Skeletal muscle tissue (tissue), 4 donors: ENCODE results near the gene PPP1R9A. TPM values are rescaled to one million over a fixed set of nuclear protein-coding genes. Genes with fewer than 3 reads are reported as not detected.

Experiments used
- H3K27ac ChIP-seq: one replicate; pipeline ENCODE4 v1.7.0; 2013; ENCODE audit warnings: mild to moderate bottlenecking, low read depth, low read length, inconsistent platforms
- H3K27me3 ChIP-seq, 3 donors: one replicate each; pipeline ENCODE4 v1.7.0; 2013; ENCODE audit warnings: low read length in 3 of 3; ENCODE audit not compliant: control insufficient read depth in 3 of 3, insufficient read depth in 3 of 3
- H3K36me3 ChIP-seq, 3 donors: one replicate each; pipeline ENCODE4 v1.7.0; 2013; ENCODE audit warnings: low read length in 3 of 3; ENCODE audit not compliant: control insufficient read depth in 3 of 3, insufficient read depth in 3 of 3
- H3K4me1 ChIP-seq, 3 donors: one replicate each; pipeline ENCODE4 v1.7.0; 2013; ENCODE audit warnings: low read length in 3 of 3, mild to moderate bottlenecking in 3 of 3; ENCODE audit not compliant: control insufficient read depth in 3 of 3, insufficient read depth in 3 of 3
- H3K4me3 ChIP-seq, 3 donors: one replicate each; pipeline ENCODE4 v1.7.0; 2013; ENCODE audit warnings: low read length in 3 of 3
- H3K9ac ChIP-seq, 3 donors: one replicate each; pipeline ENCODE4 v1.7.0; 2013; ENCODE audit warnings: low read length in 3 of 3, mild to moderate bottlenecking in 3 of 3, moderate library complexity in 2 of 3, low read depth in 1 of 3
- H3K9me3 ChIP-seq, 3 donors: one replicate each; pipeline ENCODE4 v1.7.0; 2013; ENCODE audit warnings: low read length in 3 of 3; ENCODE audit not compliant: control insufficient read depth in 3 of 3
- total RNA-seq: library from RNA; depleted of rRNA; stranded (reverse); fragments of >200 nt; gene quantifications from one replicate; pipeline ENCODE4 v1.2.3, GENCODE V29; 2014
- donor health status: Osteomylitis.

The PPP1R9A gene
- total RNA-seq, 1 donor from 2014 or later = 42.3 TPM

DNA sequence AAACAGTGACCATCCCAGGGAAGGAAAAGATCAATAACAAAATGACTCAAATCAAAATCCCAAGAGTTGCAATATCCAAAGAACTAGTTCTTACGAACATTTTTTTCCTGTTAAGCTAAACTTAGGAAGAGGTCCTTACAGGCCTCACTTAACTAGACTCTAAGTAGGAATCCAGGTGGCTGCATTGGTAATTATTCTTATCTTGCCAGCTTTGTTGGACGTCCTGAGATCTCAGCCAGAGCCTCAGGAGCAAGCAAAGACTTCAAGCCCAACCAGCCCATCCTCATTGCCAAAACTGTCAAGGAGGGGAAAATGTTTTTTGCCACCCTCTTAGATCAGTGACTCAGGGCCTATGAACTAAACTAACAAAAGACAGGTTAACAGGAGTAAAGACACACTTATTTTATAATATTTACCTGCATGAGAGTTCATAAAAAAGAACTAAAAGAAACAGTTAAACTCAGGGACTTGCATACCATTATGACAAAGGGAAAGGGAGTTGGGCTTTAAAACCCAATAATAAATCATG lies 18.3 kb upstream of the PPP1R9A start:
- Histone ChIP-seq H3K4me3 (no peak overlapping the region), H3K36me3 (no peaks in the 10 kb centered on the region), H3K4me1 (peaks cover 0 to 6% (median 0%) of the 10 kb centered on the region in 3 donors), H3K27ac (no peak overlapping the region), H3K9me3 (no peaks in the 10 kb centered on the region), H3K9ac (no peak overlapping the region), H3K27me3 (no peaks in the 10 kb centered on the region)

DNA sequence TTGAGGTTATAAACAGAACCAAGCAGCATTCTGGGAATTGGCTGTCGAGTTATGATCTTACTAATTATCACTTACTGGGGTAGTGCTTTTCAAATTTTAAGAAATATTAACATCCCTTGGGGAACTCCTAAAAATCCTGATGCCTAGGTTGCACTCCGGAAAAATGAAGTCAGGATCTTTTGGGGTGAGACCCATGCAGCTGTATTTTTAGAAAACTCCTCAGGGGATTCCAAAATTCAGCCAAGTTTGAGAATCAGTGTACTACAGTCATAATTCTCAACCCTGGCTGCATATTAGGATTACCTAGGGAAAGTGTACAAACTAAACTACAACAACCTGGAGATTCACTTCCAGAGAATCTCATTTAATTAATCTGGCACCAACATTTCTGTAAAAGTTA lies 17.2 kb upstream of the PPP1R9A start:
- H3K9ac ChIP-seq = no peak overlapping the region
- peaks cover 0 to 6% (median 0%) of the 10 kb centered on the region in 3 donors for H3K4me1 ChIP-seq
- H3K27ac ChIP-seq = no peak overlapping the region
- H3K27me3 ChIP-seq = no peaks in the 10 kb centered on the region
- no peak overlapping the region for H3K4me3 ChIP-seq
- no peaks in the 10 kb centered on the region for H3K9me3 ChIP-seq
- no peaks in the 10 kb centered on the region for H3K36me3 ChIP-seq

DNA sequence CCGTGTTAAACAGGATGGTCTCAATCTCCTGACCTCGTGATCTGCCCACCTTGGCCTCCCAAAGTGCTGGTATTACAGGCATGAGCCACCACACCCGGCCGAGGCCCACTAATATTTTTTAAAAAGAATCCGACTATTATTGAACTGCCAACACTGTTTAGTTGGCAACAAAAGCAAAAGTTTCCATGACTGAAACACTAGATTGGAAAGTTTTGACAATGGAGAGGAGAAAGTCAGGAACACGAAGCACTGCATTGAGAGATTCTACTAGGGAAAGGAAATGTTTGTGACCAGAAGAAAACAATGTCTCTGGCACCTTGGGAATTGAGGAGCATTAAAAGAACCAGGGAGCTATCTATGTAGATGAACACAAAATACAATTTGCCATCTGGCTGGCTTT lies 13.7 kb upstream of the PPP1R9A start:
- H3K9ac ChIP-seq = no peak overlapping the region
- no peak overlapping the region for H3K27ac ChIP-seq
- no peak overlapping the region for H3K4me3 ChIP-seq
- H3K36me3 ChIP-seq = no peaks in the 10 kb centered on the region
- H3K9me3 ChIP-seq = no peaks in the 10 kb centered on the region
- peaks cover 0 to 2% (median 0%) of the 10 kb centered on the region in 3 donors for H3K4me1 ChIP-seq
- H3K27me3 ChIP-seq = no peaks in the 10 kb centered on the region

DNA sequence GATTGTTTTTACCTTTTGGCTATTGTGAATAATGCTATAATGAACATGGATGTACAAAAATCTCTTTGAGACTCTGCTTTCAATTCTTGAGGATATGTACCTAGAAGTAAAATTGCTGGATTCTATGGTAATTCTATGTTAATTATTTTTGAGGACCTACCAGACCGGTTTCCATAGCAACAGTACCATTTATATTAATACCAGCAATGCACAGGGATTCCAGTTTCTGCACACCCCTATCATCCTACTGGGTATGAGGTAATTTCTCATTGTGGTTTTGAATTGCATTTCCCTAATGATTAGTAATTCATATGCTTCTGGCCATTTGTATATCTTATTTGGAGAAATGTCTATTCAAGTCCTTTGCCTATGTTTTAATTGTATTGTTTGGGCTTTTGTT lies 9.9 kb upstream of the PPP1R9A start:
- no peak overlapping the region for H3K4me3 ChIP-seq
- H3K4me1 ChIP-seq = no peaks in the 10 kb centered on the region
- no peaks in the 10 kb centered on the region for H3K27me3 ChIP-seq
- no peaks in the 10 kb centered on the region for H3K36me3 ChIP-seq
- no peak overlapping the region for H3K9ac ChIP-seq
- no peaks in the 10 kb centered on the region for H3K9me3 ChIP-seq
- no peak overlapping the region for H3K27ac ChIP-seq

DNA sequence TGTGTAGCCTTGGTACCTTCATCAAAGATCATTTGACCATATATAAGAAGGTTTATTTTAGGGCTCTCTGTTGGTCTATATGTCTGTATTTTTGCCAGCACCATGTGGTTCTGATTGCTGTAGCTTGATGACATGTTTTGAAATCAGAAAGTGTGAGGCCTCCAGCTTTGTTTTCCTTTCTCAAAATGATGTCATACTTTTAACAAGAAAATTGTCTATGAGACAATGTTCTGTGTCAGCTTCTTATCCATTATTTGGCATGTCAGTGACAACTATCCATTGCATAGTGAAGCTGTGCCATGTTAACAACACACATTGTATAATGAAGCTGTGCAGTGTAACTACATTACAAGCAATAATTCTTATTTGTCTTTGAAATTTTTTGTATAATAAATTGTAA lies 9.1 kb upstream of the PPP1R9A start:
- no peaks in the 10 kb centered on the region for H3K27me3 ChIP-seq
- H3K4me3 ChIP-seq = no peak overlapping the region
- no peaks in the 10 kb centered on the region for H3K4me1 ChIP-seq
- H3K9me3 ChIP-seq = no peaks in the 10 kb centered on the region
- no peaks in the 10 kb centered on the region for H3K36me3 ChIP-seq
- H3K27ac ChIP-seq = no peak overlapping the region
- H3K9ac ChIP-seq = no peak overlapping the region

DNA sequence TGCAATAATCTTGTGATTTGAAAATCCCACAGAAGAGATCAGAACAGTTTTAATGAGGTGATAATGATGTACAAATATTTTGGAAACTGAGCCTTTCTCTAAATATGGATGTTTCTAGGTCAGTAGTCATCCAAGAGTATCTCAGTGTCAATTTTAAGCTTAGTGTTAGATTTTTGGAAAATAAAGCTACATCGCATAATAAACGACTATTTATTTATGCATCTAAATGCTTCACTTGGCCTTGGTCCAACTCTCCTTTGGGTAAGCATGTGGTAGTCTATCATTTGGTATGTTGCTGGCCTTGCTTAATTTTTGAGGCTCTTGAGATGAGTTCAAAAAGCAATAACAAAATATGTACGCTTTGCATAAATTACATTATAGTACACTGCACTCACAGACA lies 5.4 kb upstream of the PPP1R9A start:
- no peaks in the 10 kb centered on the region for H3K36me3 ChIP-seq
- H3K4me3 ChIP-seq = no peak overlapping the region
- no peaks in the 10 kb centered on the region for H3K27me3 ChIP-seq
- H3K27ac ChIP-seq = no peak overlapping the region
- H3K9ac ChIP-seq = no peak overlapping the region
- no peaks in the 10 kb centered on the region for H3K9me3 ChIP-seq
- H3K4me1 ChIP-seq = no peaks in the 10 kb centered on the region

DNA sequence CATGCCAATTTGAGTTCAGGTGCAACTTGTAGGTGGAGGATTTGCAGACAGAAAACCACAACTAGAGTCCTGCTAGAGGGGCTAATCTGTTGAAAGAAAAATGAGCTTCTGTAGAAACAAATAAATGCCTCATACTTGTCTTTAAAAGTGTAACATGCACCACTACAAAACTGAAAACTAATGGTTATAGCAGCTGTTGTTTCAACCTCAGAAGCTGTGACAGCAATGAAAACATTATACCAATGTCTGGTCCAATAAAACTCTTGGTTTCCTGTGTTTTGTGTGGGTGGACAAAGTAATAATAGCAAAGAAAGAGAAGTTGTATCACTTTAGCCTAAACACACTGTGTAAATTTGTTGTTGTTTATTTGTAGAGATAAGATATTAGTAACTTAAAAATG lies 3.4 kb upstream of the PPP1R9A start:
- Histone ChIP-seq H3K27ac (no peak overlapping the region), H3K4me1 (peaks cover 0 to 3% (median 3%) of the 10 kb centered on the region in 3 donors), H3K9me3 (no peaks in the 10 kb centered on the region)

DNA sequence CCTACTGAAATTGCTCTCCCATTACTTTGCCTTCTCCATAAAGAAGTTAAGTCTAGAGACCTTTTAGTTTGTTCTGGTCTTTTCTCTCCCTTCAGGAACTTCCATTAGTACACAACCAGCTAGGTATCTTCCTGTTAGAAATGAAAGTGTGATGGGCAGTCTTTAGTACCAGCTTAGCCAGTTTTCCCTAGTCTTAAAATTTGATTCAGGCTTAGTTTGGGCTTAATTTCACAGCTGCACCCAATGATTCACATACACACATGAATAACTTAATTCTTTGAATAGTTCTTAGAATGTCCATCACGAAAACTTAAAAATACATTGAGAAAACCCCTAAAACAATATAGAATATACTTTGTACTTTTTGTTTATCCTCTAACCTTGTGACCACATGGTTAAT lies 2.4 kb upstream of the PPP1R9A start:
- no peaks in the 10 kb centered on the region for H3K27me3 ChIP-seq
- H3K4me1 ChIP-seq = peaks cover 2 to 6% (median 6%) of the 10 kb centered on the region in 3 donors
- no peaks in the 10 kb centered on the region for H3K9me3 ChIP-seq
- H3K36me3 ChIP-seq = no peaks in the 10 kb centered on the region
- H3K4me3 ChIP-seq = no peak overlapping the region
- H3K27ac ChIP-seq = no peak overlapping the region
- no peak overlapping the region for H3K9ac ChIP-seq

More for the DNA sequence above, 3.4 kb upstream of the PPP1R9A start:
- no peaks in the 10 kb centered on the region for H3K36me3 ChIP-seq
- no peak overlapping the region for H3K4me3 ChIP-seq
- H3K9ac ChIP-seq = no peak overlapping the region
- no peaks in the 10 kb centered on the region for H3K27me3 ChIP-seq

DNA sequence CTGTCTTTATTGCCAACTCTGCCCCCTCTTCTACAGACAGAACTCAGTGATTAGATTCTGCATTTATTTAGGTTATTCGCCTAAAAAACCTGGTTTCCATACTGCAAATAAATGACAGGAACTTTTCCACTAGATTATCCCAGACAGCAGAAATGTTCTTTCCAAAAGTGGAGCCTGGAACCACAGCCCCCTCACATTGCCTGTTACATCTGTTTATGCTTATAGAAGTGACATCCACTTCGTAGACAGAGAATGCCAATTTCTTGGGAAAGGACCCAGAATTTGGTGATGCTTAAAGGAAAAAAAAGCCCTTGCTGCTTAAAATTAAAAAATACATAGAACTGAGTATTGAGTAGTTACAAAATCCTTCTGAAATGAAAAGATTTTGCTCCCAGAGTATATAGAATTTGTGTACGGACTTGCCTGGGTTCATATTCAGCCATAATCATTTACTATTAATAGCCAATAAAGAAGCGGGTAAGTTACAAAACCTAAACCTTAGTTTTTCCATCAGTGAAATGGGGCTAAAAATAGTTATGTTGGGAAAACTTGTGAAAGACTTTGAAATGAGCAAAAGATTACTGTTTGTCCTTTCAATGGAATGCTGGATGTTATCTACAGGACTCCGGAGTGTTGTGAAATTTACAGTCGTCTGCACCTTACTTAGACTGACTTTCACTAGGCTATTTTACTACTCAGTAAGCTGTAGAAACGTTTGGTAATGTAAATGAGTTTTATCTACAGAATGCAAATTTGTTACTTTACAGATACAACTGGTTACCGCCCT lies 1.1 kb upstream of the PPP1R9A start:
- Histone ChIP-seq H3K9ac (no peak overlapping the region), H3K9me3 (no peaks in the 10 kb centered on the region), H3K36me3 (no peaks in the 10 kb centered on the region), H3K4me1 (peaks cover 2 to 6% (median 6%) of the 10 kb centered on the region in 3 donors), H3K27me3 (no peaks in the 10 kb centered on the region), H3K27ac (no peak overlapping the region), H3K4me3 (no peak overlapping the region)

DNA sequence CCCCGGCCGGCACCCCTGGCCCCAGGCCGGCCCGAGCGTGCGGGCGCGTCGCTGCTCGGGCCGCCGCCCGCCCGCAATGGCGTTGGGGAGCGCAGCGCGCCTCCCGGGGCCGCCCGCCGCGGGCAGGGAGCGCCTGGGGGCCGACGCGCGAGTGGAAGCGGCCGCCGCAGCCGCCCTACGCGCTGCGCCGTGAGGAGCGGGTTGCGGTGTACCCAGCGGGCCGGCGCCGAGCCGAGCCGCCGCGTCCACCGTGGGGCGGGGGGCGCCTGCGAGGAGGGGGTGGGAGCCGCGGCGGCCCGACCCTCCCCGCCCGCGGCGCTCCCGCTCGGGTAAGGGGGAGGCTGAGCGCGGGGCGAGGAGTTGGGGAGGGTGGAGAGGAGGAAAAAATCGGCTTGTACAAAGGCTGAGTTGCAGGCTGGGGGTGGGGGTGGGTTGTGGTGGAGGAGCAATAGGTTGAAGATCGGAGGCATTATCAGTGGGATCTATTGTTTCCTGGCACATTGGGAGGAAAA lies 473 bp downstream of the PPP1R9A start:
- no peaks in the 10 kb centered on the region for H3K36me3 ChIP-seq
- H3K9ac ChIP-seq = peak overlapping the region; percentile 69 to 80 (median 78)
- H3K27ac ChIP-seq = peak overlapping the region; percentile 20
- peak overlapping the region; percentile 80 to 90 (median 81) for H3K4me3 ChIP-seq
- no peaks in the 10 kb centered on the region for H3K9me3 ChIP-seq
- peaks cover 2 to 11% (median 6%) of the 10 kb centered on the region in 3 donors for H3K4me1 ChIP-seq
- no peaks in the 10 kb centered on the region for H3K27me3 ChIP-seq
